Non-pigmented ciliary epithelial cell (primary cell): ENCODE measurements around the gene AVPR2.

ENCODE experiments used
- DNase-seq: peaks from one replicate; pipeline ENCODE4 v3.0.0-alpha.2; 2010; ENCODE audit warnings: low read depth

The AVPR2 gene

GRCh38 chrX:153932220-153932915 lies 27.9 kb downstream of the AVPR2 start:
- no peak for DNase-seq

- no peak for DNase-seq
Measured at GRCh38 chrX:153933748-153934147, 29.3 kb downstream of the AVPR2 start.

- no peak for DNase-seq
Measured at GRCh38 chrX:153934148-153934761, 29.8 kb downstream of the AVPR2 start.

GRCh38 chrX:153934762-153935325 lies 30.4 kb downstream of the AVPR2 start, which contains the start of gene NAA10:
TSS of gene NAA10 (minus strand) at chrX:153935037. CDS start at chrX:153934904, 133 bp downstream.
- DNase-seq, result no peak

- no peak for DNase-seq
Measured at GRCh38 chrX:153935326-153935851, 30.9 kb downstream of the AVPR2 start.

- no peak for DNase-seq
Measured at GRCh38 chrX:153937056-153937455, 32.6 kb downstream of the AVPR2 start.

GRCh38 chrX:153938226-153938786 lies 33.8 kb downstream of the AVPR2 start:
- DNase-seq, result no peak

- DNase-seq, result no peak
Measured at GRCh38 chrX:153939573-153939972, 35.1 kb downstream of the AVPR2 start.

GRCh38 chrX:153941336-153942252 lies 37.1 kb downstream of the AVPR2 start:
- no peak for DNase-seq

- DNase-seq, result no peak
Measured at GRCh38 chrX:153944140-153944799, 39.8 kb downstream of the AVPR2 start, which contains the start of gene RENBP. TSS of gene RENBP (minus strand) at chrX:153944643. CDS start at chrX:153944610, 33 bp downstream.

- DNase-seq, result no peak
Measured at GRCh38 chrX:153944800-153945150, 40.3 kb downstream of the AVPR2 start.

GRCh38 chrX:153945956-153946943 lies 41.8 kb downstream of the AVPR2 start:
- no peak for DNase-seq

GRCh38 chrX:153947009-153947769 lies 42.7 kb downstream of the AVPR2 start:
- DNase-seq, result no peak

- no peak for DNase-seq
Measured at GRCh38 chrX:153948002-153948466, 43.6 kb downstream of the AVPR2 start.

GRCh38 chrX:153948847-153949805 lies 44.7 kb downstream of the AVPR2 start:
- DNase-seq, result no peak

GRCh38 chrX:153950127-153950526 lies 45.7 kb downstream of the AVPR2 start:
- no peak for DNase-seq

- no peak for DNase-seq
Measured at GRCh38 chrX:153951683-153952372, 47.4 kb downstream of the AVPR2 start.
